Psoas muscle (tissue), 8 donors: Measurements from ENCODE around the gene ANKRD17. TPM values are rescaled to one million over a fixed set of nuclear protein-coding genes. Genes with fewer than 3 reads are reported as not detected.

Source experiments
- ATAC-seq, 4 donors: fragments of 200-7000 bp; cut with Tn5 transposase; one replicate each; pipeline ENCODE4 v1.9.1; 2020; ENCODE audit warnings: moderate library complexity in 3 of 4, mild to moderate bottlenecking in 2 of 4
- DNase-seq, 2 donors: peaks; one replicate each; pipeline ENCODE4 v3.0.0-alpha.2; 2020
- H3K27ac ChIP-seq: fragments of 200-600 bp; one replicate; pipeline ENCODE4 v1.8.0; 2022
- H3K27me3 ChIP-seq, 3 donors: fragments of 200-600 bp in 1 of 3; one replicate each; pipeline versions ENCODE4 v1.6.1 to v1.8.0; 2013 to 2022; ENCODE audit warnings: low read length in 2 of 3, mild to moderate bottlenecking in 2 of 3, moderate library complexity in 1 of 3; ENCODE audit not compliant: insufficient read depth in 3 of 3
- H3K36me3 ChIP-seq, 2 donors: fragments of 200-600 bp in 1 of 2; one replicate each; pipeline versions ENCODE4 v1.6.1 to v1.8.0; 2013 to 2022; ENCODE audit warnings: low read depth in 1 of 2, mild to moderate bottlenecking in 1 of 2, moderate library complexity in 1 of 2; ENCODE audit not compliant: insufficient read depth in 1 of 2
- H3K4me1 ChIP-seq: fragments of 200-600 bp; one replicate; pipeline ENCODE4 v1.8.0; 2022
- H3K4me3 ChIP-seq: fragments of 200-600 bp; one replicate; pipeline ENCODE4 v1.8.0; 2022; ENCODE audit warnings: mild to moderate bottlenecking
- H3K9me3 ChIP-seq: fragments of 200-600 bp; one replicate; pipeline ENCODE4 v1.8.0; 2022
- WGBS, 3 donors: extraction: QIAGEN DNeasy Blood & Tissue Kit; methylation state at CpG; one replicate each; pipeline versions ENCODE4 v1.1.6 to v1.1.7; 2013; 5-methylcytosine and 5-hydroxymethylcytosine counted together
- intact Hi-C, 2 donors: fragments of 100-400 bp; cut with DNase I; formaldehyde crosslinking; loops; one replicate each; pipeline versions ENCODE4 v1.11.0 to v1.14.2; 2022
- polyA plus RNA-seq, 3 donors: library from polyadenylated mRNA; stranded (reverse); fragments of 200-250 nt; gene quantifications; one replicate each; pipeline ENCODE4 v1.2.3, GENCODE V29; 2013
- total RNA-seq, 4 donors: library from RNA; stranded (reverse); fragmentation: NEBNext Ultra II Directional in 2 of 4; extraction: Animal tissue kit (Norgen Biotek cat#: 25700) in 2 of 4; gene quantifications; one replicate each; pipeline versions ENCODE4 v1.2.1 to v1.2.4, GENCODE V29; 2021 to 2023
- TF ChIP-seq, protein P1 (sequence below): fragments of 200-600 bp; IDR thresholded peaks from one replicate; pipeline ENCODE4 v1.8.0; 2022; ENCODE audit warnings: antibody characterized with exemption
- donor health status: healthy with polysubstance abuse.
- donor health status: DM: no; HTN: no; CAD: no; lungs with moderate emphysema.
- donor health status: Bipolar disorder and iron deficiency.
- donor health status: healthy.
- donor health status: DM: yes; HTN: yes; CAD: no.
- donor health status: DM: no; HTN: no; CAD: no.
- donor health status: DM: no; HTN: no; CAD: no.
- donor health status: DM: yes; HTN: yes; CAD: no.

Gene ANKRD17
- total and polyA plus RNA-seq, 7 donors, result 8.0 to 66.2 (median 46.6) TPM

DNA sequence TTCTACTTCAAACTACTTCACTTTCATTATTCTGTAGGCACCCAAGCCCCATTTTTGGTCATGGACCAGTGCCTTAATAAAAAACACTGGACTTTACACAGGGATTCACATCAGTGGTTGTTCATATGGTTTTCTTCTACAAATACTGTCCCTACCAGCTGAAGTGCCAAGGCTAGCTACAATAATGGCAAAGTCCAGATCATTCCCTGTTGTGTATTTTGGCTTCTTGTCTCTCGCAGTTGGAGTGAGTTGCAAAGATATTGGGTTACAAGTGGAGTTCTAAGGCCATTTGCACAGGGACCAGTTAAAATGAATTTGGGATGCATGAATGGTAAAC lies 16.7 kb upstream of the ANKRD17 start:
- TF ChIP-seq, protein P1, sequence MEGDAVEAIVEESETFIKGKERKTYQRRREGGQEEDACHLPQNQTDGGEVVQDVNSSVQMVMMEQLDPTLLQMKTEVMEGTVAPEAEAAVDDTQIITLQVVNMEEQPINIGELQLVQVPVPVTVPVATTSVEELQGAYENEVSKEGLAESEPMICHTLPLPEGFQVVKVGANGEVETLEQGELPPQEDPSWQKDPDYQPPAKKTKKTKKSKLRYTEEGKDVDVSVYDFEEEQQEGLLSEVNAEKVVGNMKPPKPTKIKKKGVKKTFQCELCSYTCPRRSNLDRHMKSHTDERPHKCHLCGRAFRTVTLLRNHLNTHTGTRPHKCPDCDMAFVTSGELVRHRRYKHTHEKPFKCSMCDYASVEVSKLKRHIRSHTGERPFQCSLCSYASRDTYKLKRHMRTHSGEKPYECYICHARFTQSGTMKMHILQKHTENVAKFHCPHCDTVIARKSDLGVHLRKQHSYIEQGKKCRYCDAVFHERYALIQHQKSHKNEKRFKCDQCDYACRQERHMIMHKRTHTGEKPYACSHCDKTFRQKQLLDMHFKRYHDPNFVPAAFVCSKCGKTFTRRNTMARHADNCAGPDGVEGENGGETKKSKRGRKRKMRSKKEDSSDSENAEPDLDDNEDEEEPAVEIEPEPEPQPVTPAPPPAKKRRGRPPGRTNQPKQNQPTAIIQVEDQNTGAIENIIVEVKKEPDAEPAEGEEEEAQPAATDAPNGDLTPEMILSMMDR, result no peak
- no peaks in the 10 kb centered on the region for H3K4me1 ChIP-seq
- ATAC-seq (no peak), DNase-seq (no peak)
- no peak overlapping the region for H3K27ac ChIP-seq
- H3K27me3 ChIP-seq, result no peaks in the 10 kb centered on the region
- H3K4me3 ChIP-seq, result no peak overlapping the region
- intact Hi-C loops, result no loop called here
- no peaks in the 10 kb centered on the region for H3K36me3 ChIP-seq
- 20 to 46% (median 30%) methylated on average over 1 of the region's 1 CpG for WGBS, 3 donors
- H3K9me3 ChIP-seq, result peaks cover 13% of the 10 kb centered on the region

DNA sequence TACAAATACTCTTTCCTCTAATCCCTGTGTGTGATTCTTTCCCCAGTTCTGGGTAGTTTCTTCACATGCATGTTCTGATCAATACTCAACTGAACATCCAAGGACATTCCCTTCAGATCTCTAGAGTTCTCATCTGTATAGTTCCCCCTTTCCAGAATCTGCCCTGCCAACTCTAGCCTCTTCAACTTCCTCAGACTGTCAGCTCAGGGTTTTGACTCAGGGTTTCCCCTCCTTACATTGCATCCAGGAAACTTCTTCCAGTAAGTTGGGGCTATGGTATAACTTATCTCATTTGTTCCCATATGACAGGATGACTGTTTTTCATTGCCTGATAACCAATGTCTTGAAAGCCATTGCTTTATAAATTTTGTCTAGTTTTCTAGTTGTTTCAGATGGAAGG lies 14.2 kb upstream of the ANKRD17 start:
- TF ChIP-seq, protein P1, result no peak
- Histone ChIP-seq H3K36me3 (no peaks in the 10 kb centered on the region), H3K4me3 (no peak overlapping the region), H3K27me3 (no peaks in the 10 kb centered on the region), H3K9me3 (no peaks in the 10 kb centered on the region), H3K27ac (no peak overlapping the region), H3K4me1 (no peaks in the 10 kb centered on the region)
- ATAC-seq (no peak), DNase-seq (no peak)
- intact Hi-C loops, result no loop called here

DNA sequence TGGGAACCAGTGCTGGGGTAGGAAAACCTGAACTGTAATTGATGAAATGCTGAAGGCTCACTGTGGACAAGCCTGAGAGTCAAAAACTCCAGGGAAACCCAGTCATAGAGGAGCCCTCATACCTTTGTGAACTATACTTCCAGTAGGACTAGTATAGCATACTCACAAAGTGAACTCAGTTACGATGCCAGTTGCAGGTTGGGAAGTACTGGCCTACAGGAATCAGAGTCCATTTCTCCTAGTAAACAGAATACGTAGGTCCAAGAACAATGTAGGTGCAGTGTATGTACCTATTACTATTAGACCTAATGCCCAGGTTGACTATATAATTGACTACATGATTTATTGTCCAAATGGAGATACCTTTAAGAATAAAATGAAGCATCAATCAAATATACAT lies 8.5 kb upstream of the ANKRD17 start:
- H3K4me3 ChIP-seq, result no peak overlapping the region
- H3K4me1 ChIP-seq, result peaks cover 4% of the 10 kb centered on the region
- TF ChIP-seq, protein P1, result no peak
- ATAC-seq, result no peak
- H3K9me3 ChIP-seq, result no peaks in the 10 kb centered on the region
- no peaks in the 10 kb centered on the region for H3K36me3 ChIP-seq
- no peaks in the 10 kb centered on the region for H3K27me3 ChIP-seq
- intact Hi-C loops, result no loop called here
- no peak overlapping the region for H3K27ac ChIP-seq
- WGBS, 3 donors, result 85 to 94% (median 86%) methylated on average over 2 of the region's 2 CpGs
- DNase-seq, result no peak

DNA sequence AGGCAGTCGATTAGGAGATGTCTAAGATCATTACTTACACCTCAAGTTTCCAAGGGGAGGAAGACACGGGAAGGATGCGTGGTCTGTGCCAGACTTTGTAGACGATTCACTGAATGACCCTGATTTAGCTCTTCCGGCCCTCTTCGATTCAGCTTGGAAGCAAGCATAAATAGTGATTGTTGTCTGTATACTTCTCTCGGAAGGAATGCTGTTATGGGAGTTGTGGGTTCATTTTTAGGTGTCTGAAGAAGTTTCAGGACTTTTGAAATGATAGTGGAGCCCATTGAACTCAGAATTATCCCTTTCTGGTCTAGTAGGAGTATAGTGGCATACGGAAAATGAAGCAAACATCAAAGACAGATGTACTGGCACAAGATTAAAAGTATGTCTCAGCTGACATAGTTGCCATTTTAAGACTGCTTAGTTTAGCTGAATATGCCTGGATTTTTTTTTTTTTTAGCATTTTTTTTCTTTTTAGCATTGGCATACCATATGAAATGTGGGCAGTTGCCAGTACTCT lies 1.0 kb upstream of the ANKRD17 start:
- H3K4me1 ChIP-seq, result peaks cover 38% of the 10 kb centered on the region
- intact Hi-C loops, result loop anchor here (1.0 to 10.0 kb wide), 7 partner anchors 37 to 897 kb away; partner anchors contain the start of gene COX18 (in 2 of the 2)
- TF ChIP-seq, protein P1, result no peak

DNA sequence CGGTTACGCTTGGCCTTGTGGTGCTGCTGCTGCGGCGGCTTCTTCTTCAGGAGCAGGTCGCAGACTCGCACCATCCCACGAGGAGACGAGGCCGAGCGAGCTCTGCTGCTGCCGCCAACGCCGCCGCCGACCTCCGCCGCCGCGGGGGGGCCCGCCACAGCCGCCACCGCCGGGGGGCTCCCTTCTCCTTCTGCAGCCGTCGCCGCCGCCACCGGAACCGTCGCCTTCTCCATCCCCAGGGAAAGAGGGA lies 237 bp downstream of the ANKRD17 start:
- H3K27ac ChIP-seq, result peak overlapping the region; percentile 94
- peaks cover 0 to 4% of the 10 kb centered on the region in 2 donors for H3K36me3 ChIP-seq
- intact Hi-C loops, result loop anchor here (2.0 to 10.0 kb wide), 6 partner anchors 36 to 898 kb away; partner anchors contain the start of gene COX18 (in 1 of the 2)
- peak overlapping the region; percentile 72 for H3K4me3 ChIP-seq
- TF ChIP-seq, protein P1, result peak; percentile 31
- WGBS, 3 donors, result 0 to 1% (median 0%) methylated on average over 14 to 30 of the region's 30 CpGs
- DNase-seq (no peak), ATAC-seq (peak in 3 of 4 donors; percentile 51 to 65 (median 61))
- H3K4me1 ChIP-seq, result peaks cover 51% of the 10 kb centered on the region
- H3K9me3 ChIP-seq, result no peaks in the 10 kb centered on the region
- no peaks in the 10 kb centered on the region for H3K27me3 ChIP-seq

More for the DNA sequence above, 1.0 kb upstream of the ANKRD17 start:
- Histone ChIP-seq H3K36me3 (peaks cover 0 to 4% of the 10 kb centered on the region in 2 donors), H3K27me3 (no peaks in the 10 kb centered on the region), H3K9me3 (no peaks in the 10 kb centered on the region), H3K4me3 (peak overlapping the region; percentile 72), H3K27ac (peak overlapping the region; percentile 94)
- WGBS, 3 donors, result 0% methylated on average over 8 of the region's 8 CpGs
- DNase-seq, result no peak
- peak in 3 of 4 donors; percentile 1 to 7 (median 2) for ATAC-seq
